Measurements from ENCODE around the gene HNF4A. TPM values are rescaled to one million over a fixed set of nuclear protein-coding genes. Genes with fewer than 3 reads are reported as not detected.

HNF4A gene
- total RNA-seq, 6 experiments from 2014 or later = 101 to 255 (median 157) TPM

DNA sequence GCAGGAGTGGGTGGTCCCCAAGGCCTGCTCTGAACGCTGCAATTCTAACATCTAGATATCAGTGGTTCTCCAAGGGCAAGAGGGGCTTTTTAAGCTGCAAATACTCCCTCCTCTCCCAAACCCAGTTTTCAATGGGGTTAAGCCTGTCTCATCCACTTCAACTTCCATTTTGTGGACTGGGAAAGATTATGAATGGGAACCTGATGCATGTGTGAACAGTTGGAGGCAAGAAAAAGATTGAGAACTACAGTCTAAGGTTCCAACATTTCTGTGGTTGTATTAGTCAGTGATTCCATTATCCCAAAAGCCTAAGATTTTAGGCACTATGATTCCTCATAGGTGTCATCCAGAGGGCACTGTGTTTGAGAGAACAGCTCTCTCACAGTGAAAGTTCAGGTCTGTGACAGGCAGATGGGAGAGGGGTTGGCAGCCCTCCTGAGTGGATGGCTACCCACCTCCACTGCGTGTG is 53.7 kb downstream of the HNF4A start:
- Histone ChIP-seq H3K27me3 (no peaks in the 10 kb centered on the region), H3K4me1 (peaks cover 0 to 85% (median 26%) of the 10 kb centered on the region in 4 donors), H3K4me3 (no peak overlapping the region), H3K36me3 (peaks cover 0 to 47% (median 22%) of the 10 kb centered on the region in 4 donors), H3K9me3 (no peaks in the 10 kb centered on the region), H3K27ac (peak overlapping the region; percentile 90 to 93 (median 92))
- intact Hi-C loops (cut with DNase I) = loop anchor here in 1 of 2 donors (10.0 kb wide), 1 partner anchor 46 kb away; no protein-coding TSS in a partner anchor
- peak in 1 of 4 donors; percentile 5 for ATAC-seq
- 67% methylated on average over 1 of the region's 2 CpGs for WGBS (ENCODE audit: insufficient coverage, low coverage, low lambda C conversion rate, missing lambda C conversion rate)
- TF ChIP-seq, protein P1, sequence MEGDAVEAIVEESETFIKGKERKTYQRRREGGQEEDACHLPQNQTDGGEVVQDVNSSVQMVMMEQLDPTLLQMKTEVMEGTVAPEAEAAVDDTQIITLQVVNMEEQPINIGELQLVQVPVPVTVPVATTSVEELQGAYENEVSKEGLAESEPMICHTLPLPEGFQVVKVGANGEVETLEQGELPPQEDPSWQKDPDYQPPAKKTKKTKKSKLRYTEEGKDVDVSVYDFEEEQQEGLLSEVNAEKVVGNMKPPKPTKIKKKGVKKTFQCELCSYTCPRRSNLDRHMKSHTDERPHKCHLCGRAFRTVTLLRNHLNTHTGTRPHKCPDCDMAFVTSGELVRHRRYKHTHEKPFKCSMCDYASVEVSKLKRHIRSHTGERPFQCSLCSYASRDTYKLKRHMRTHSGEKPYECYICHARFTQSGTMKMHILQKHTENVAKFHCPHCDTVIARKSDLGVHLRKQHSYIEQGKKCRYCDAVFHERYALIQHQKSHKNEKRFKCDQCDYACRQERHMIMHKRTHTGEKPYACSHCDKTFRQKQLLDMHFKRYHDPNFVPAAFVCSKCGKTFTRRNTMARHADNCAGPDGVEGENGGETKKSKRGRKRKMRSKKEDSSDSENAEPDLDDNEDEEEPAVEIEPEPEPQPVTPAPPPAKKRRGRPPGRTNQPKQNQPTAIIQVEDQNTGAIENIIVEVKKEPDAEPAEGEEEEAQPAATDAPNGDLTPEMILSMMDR (IDR thresholded peaks at IDR 0.05) = no peak
- no peak for TF ChIP-seq POLR2A (IDR thresholded peaks at IDR 0.05)
- DNase-seq = no peak

DNA sequence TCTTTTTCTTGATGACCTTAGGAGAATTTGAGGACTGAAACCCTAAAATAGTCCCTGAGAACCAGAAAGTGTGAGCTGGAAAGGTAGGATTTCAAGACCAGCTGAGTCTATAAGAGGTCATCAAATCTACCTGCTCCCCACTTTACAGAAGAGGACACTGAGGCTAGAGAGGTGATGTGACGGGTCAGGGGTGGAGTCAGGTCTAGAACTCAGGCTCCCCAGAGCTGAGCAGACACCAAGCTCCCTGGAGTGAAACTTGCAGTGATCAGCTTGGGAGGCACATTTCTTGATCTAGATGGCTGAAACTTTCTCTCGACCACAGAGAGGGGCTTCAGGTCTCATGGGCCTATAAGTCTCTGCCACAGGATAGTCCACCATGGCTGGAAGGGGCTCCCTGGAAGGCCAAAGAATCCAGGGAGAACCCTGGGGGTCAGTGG is 55.1 kb downstream of the HNF4A start:
- 17% methylated on average over 1 of the region's 2 CpGs for WGBS (ENCODE audit: insufficient coverage, low coverage, low lambda C conversion rate, missing lambda C conversion rate)
- H3K36me3 ChIP-seq = peaks cover 0 to 57% (median 29%) of the 10 kb centered on the region in 4 donors
- H3K9me3 ChIP-seq = no peaks in the 10 kb centered on the region
- no peaks in the 10 kb centered on the region for H3K27me3 ChIP-seq
- intact Hi-C loops (cut with DNase I) = no loop called here
- H3K27ac ChIP-seq = peak overlapping the region; percentile 90 to 93 (median 92)
- peak; percentile 1 to 5 (median 2) for ATAC-seq
- DNase-seq = no peak
- H3K4me3 ChIP-seq = peak overlapping the region in 1 of 3 donors; percentile 12
- H3K4me1 ChIP-seq = peaks cover 0 to 91% (median 24%) of the 10 kb centered on the region in 4 donors
- TF ChIP-seq, protein P1 (IDR thresholded peaks at IDR 0.05) = no peak
- no peak for TF ChIP-seq POLR2A (IDR thresholded peaks at IDR 0.05)

DNA sequence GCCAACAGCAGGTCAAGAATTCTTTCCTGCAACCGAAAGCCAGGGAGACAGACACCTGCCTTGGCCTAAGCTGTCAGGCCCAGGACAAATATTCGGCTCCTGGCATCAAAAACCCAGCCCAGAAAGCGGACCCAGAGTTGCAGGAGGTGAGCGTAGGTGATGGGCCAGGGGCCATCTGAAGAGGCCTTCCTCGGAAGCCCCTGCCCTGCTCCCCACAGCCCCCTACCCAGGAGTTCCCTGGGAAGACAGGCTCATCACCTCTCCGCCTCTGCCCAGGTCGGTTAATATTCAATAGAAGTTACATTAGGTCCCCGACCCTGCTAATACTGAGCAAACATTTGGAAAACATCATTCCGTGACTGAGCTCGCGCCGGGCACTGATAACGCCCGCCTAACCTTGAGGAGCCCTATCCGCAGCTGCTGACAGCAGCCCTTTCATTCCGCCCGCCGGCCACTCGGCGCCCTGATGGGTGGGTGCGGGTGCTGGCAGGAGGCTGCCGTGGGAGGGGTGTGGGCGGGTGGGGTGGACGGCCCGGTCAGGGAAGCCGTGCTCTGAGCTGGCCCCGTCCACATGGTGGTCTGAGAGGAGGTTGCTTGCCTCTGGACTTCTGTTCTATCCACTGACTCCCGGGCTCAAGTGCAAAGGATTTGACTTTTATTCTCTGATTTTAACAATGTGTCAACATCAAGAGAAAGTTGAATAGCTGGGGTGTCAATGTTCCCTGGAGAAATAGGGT is 55.7 kb downstream of the HNF4A start:
- peaks cover 0 to 57% (median 26%) of the 10 kb centered on the region in 4 donors for H3K36me3 ChIP-seq
- 24% methylated on average over 18 of the region's 28 CpGs for WGBS (ENCODE audit: insufficient coverage, low coverage, low lambda C conversion rate, missing lambda C conversion rate)

DNA sequence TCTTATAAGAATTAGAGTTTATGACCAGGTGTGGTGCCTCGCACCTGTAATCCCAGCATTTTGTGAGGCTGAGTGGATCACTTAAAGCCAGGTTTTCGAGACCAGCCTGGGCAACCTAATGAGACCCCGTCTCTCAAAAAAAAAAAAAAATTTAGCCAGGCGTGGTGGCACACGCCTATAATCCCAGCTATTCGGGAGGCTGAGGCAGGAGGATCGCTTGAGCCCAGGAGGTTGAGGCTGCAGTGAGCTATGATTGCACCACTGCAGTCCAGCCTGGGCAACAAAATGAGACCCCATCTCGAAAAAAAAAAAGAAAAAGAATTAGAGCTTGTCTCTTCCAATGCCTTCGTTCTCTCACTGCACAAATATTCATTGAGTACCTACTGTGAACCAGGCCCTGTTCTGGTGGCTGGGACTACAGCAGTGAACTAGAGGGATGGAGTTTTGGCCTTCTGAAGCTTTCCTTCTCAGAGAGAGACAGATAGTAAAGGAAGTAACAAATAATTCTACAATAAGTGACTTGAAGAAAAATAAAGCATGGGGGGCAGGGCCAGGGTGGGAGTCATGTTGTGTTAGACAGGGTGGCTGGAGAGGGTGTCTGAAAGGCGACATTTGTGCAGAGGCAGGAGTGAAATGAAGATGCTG is 56.4 kb downstream of the HNF4A start:
- no peaks in the 10 kb centered on the region for H3K9me3 ChIP-seq
- H3K36me3 ChIP-seq = peaks cover 0 to 57% (median 25%) of the 10 kb centered on the region in 4 donors
- no peak for ATAC-seq
- H3K27ac ChIP-seq = peak overlapping the region; percentile 90 to 93 (median 92)
- H3K4me3 ChIP-seq = no peak overlapping the region
- intact Hi-C loops (cut with DNase I) = no loop called here
- no peak for TF ChIP-seq POLR2A (IDR thresholded peaks at IDR 0.05)
- TF ChIP-seq, protein P1 (IDR thresholded peaks at IDR 0.05) = no peak
- no peaks in the 10 kb centered on the region for H3K27me3 ChIP-seq
- 64% methylated on average over 10 of the region's 10 CpGs for WGBS (ENCODE audit: insufficient coverage, low coverage, low lambda C conversion rate, missing lambda C conversion rate)
- H3K4me1 ChIP-seq = peaks cover 0 to 91% (median 23%) of the 10 kb centered on the region in 4 donors
- DNase-seq = no peak

More for the DNA sequence above, 55.7 kb downstream of the HNF4A start:
- no peaks in the 10 kb centered on the region for H3K9me3 ChIP-seq
- no peaks in the 10 kb centered on the region for H3K27me3 ChIP-seq
- H3K27ac ChIP-seq = peak overlapping the region; percentile 90 to 93 (median 92)
- intact Hi-C loops (cut with DNase I) = no loop called here
- peak; percentile 66 to 71 (median 70) for ATAC-seq
- DNase-seq = peak; percentile 86 to 92 (median 90)
- H3K4me1 ChIP-seq = peaks cover 0 to 91% (median 22%) of the 10 kb centered on the region in 4 donors
- peak overlapping the region in 2 of 3 donors; percentile 0 to 12 for H3K4me3 ChIP-seq
- no peak for TF ChIP-seq POLR2A (IDR thresholded peaks at IDR 0.05)
- TF ChIP-seq, protein P1 (IDR thresholded peaks at IDR 0.05) = no peak
